Type B pancreatic cell (in vitro differentiated cells): ENCODE data around the gene KCNAB1. TPM values are rescaled to one million over a fixed set of nuclear protein-coding genes. Genes with fewer than 3 reads are reported as not detected.

Source experiments
- DNase-seq: peaks from one replicate; pipeline ENCODE4 v3.0.0; 2021; ENCODE audit warnings: mixed read lengths; ENCODE audit not compliant: unreplicated experiment; ENCODE audit errors: extremely low spot score
- H3K27ac Mint-ChIP-seq: 2 replicates; pipeline ENCODE4 v1.8.0; 2021; ENCODE audit warnings: mild to moderate bottlenecking, mixed read lengths
- H3K27me3 Mint-ChIP-seq: 2 replicates; pipeline ENCODE4 v1.8.0; 2021; ENCODE audit warnings: mixed read lengths
- H3K36me3 Mint-ChIP-seq: 2 replicates; pipeline ENCODE4 v1.8.0; 2021; ENCODE audit warnings: mixed read lengths
- H3K4me1 Mint-ChIP-seq: one replicate; pipeline ENCODE4 v1.8.0; 2021; ENCODE audit warnings: mixed read lengths; ENCODE audit not compliant: unreplicated experiment
- H3K4me3 Mint-ChIP-seq: 2 replicates; pipeline ENCODE4 v1.8.0; 2021; ENCODE audit warnings: mild to moderate bottlenecking, mixed read lengths
- H3K9me3 Mint-ChIP-seq: 2 replicates; pipeline ENCODE4 v1.8.0; 2021; ENCODE audit warnings: mixed read lengths
- CTCF ChIP-seq: fragments of 200-600 bp; sonication (generic); conservative IDR thresholded peaks from 2 replicates; pipeline ENCODE4 v1.5.0; 2021; ENCODE audit warnings: antibody characterized with exemption, mild to moderate bottlenecking
- total RNA-seq: library from RNA; stranded (reverse); gene quantifications from 2 replicates; pipeline ENCODE4 v1.2.1, GENCODE V29; 2021; ENCODE audit warnings: low replicate concordance

The KCNAB1 gene
- total RNA-seq, 1 donor from 2014 or later = 6.1 TPM

- Mint-ChIP-seq H3K4me3 (no peak overlapping the region), H3K36me3 (no peaks in the 10 kb centered on the region), H3K27me3 (no peaks in the 10 kb centered on the region), H3K4me1 (peaks cover 7% of the 10 kb centered on the region), H3K27ac (no peak overlapping the region), H3K9me3 (peaks cover 10% of the 10 kb centered on the region)
- no peak for DNase-seq
- no peak for TF ChIP-seq CTCF
Measured at GRCh38 chr3:156334841-156335545, 214.6 kb downstream of the KCNAB1 start.

- Mint-ChIP-seq H3K4me1 (peaks cover 7% of the 10 kb centered on the region), H3K27me3 (no peaks in the 10 kb centered on the region), H3K27ac (no peak overlapping the region), H3K4me3 (no peak overlapping the region), H3K36me3 (no peaks in the 10 kb centered on the region), H3K9me3 (peaks cover 10% of the 10 kb centered on the region)
- TF ChIP-seq CTCF = no peak
- no peak for DNase-seq
Measured at GRCh38 chr3:156339491-156339890, 219.1 kb downstream of the KCNAB1 start.

GRCh38 chr3:156341332-156341731 lies 221.0 kb downstream of the KCNAB1 start:
- Mint-ChIP-seq H3K27me3 (no peaks in the 10 kb centered on the region), H3K27ac (no peak overlapping the region), H3K36me3 (no peaks in the 10 kb centered on the region), H3K4me1 (no peaks in the 10 kb centered on the region), H3K4me3 (no peak overlapping the region), H3K9me3 (peaks cover 5% of the 10 kb centered on the region)
- DNase-seq = no peak
- TF ChIP-seq CTCF = no peak

GRCh38 chr3:156341831-156342416 lies 221.5 kb downstream of the KCNAB1 start:
- H3K27me3 Mint-ChIP-seq = no peaks in the 10 kb centered on the region
- H3K27ac Mint-ChIP-seq = no peak overlapping the region
- H3K9me3 Mint-ChIP-seq = peaks cover 5% of the 10 kb centered on the region
- H3K4me1 Mint-ChIP-seq = no peaks in the 10 kb centered on the region
- no peaks in the 10 kb centered on the region for H3K36me3 Mint-ChIP-seq
- H3K4me3 Mint-ChIP-seq = no peak overlapping the region
- no peak for TF ChIP-seq CTCF
- no peak for DNase-seq

- Mint-ChIP-seq H3K4me1 (no peaks in the 10 kb centered on the region), H3K27ac (no peak overlapping the region), H3K36me3 (no peaks in the 10 kb centered on the region), H3K27me3 (no peaks in the 10 kb centered on the region), H3K4me3 (no peak overlapping the region), H3K9me3 (peaks cover 5% of the 10 kb centered on the region)
- DNase-seq = no peak
- no peak for TF ChIP-seq CTCF
Measured at GRCh38 chr3:156344215-156344614, 223.8 kb downstream of the KCNAB1 start.
